ENCODE results near the gene DNAJC18.
A peak's percentile ranks its signal among the peaks of the same experiment; 100 is the strongest.

Gene DNAJC18

GRCh38 chr5:139369181-139369580 lies 70.1 kb downstream of the DNAJC18 start:
- DNase-seq (ENCODE audit: low read depth, low spot score): peak; percentile 68

GRCh38 chr5:139368613-139369012 lies 70.7 kb downstream of the DNAJC18 start:
- no peak for DNase-seq (ENCODE audit: low read depth, low spot score)

- DNase-seq (ENCODE audit: low read depth, low spot score): no peak
These were observed 74.9 kb downstream of the DNAJC18 start for GRCh38 chr5:139364466-139364865.

GRCh38 chr5:139363937-139364336 lies 75.4 kb downstream of the DNAJC18 start:
- DNase-seq (ENCODE audit: low read depth, low spot score): no peak

GRCh38 chr5:139361835-139362429 lies 77.4 kb downstream of the DNAJC18 start:
- no peak for DNase-seq (ENCODE audit: low read depth, low spot score)

GRCh38 chr5:139360384-139360783 lies 78.9 kb downstream of the DNAJC18 start:
- no peak for DNase-seq (ENCODE audit: low read depth, low spot score)
